K562 (cell line): ENCODE results near the gene PRAME. TPM values are rescaled to one million over a fixed set of nuclear protein-coding genes. Genes with fewer than 3 reads are reported as not detected.
A peak's percentile ranks its signal among the peaks of the same experiment; 100 is the strongest.

Experiments used
- FOXA3 ChIP-seq, 2 experiments: fragments of 450-650 bp in 1 of 2; sonication (generic) in 1 of 2; formaldehyde crosslinking; IDR thresholded peaks in 1 of 2; conservative IDR thresholded peaks in 1 of 2; 2 replicates each; pipeline versions ENCODE4 v1.4.0 to v1.8.0; 2020 to 2022; ENCODE audit warnings: mild to moderate bottlenecking in 2 of 2, missing genetic modification reagents in 1 of 2
- SPI1 ChIP-seq: IDR thresholded peaks from 2 replicates; pipeline ENCODE4 v1.6.1; 2011; ENCODE audit warnings: low read depth, low read length, control low read depth, borderline replicate concordance
- ZNF184 ChIP-seq: sonication (generic); formaldehyde crosslinking; IDR thresholded peaks from 2 replicates; pipeline ENCODE4 v1.5.0; 2020; ENCODE audit warnings: missing genetic modification reagents
- polyA plus RNA-seq, 8 experiments: library from polyadenylated mRNA; depleted of rRNA in 4 of 8; stranded (reverse) in 5 of 8; unstranded in 3 of 8; fragments of >200 nt; fragmentation: Nextera tagmentation in 2 of 8; fragmentation: Illumina TruSeq in 1 of 8; extraction: Ambion mirVana in 2 of 8; extraction: Trizol in 1 of 8; gene quantifications; 2 replicates each; pipeline versions ENCODE4 v1.2.1 to v1.2.3, GENCODE V29; 2011 to 2014; ENCODE audit warnings: inconsistent platforms in 1 of 8, missing spikeins in 1 of 8
- total RNA-seq, 7 experiments: library from RNA; depleted of rRNA in 6 of 7; stranded (reverse); fragments of >200 nt in 6 of 7; fragmentation: Illumina TruSeq in 2 of 7; extraction: Trizol in 2 of 7; gene quantifications; 2 replicates each; pipeline versions ENCODE4 v1.2.1 to v1.2.3, GENCODE V29; 2011 to 2021; ENCODE audit warnings: low replicate concordance in 1 of 7
- TF ChIP-seq, protein P1 (sequence below): sonication (generic); formaldehyde crosslinking; IDR thresholded peaks from 2 replicates; pipeline ENCODE4 v1.8.0; 2022; ENCODE audit warnings: mild to moderate bottlenecking, missing genetic modification reagents
- TF ChIP-seq, protein P2 (sequence below), 2 experiments: fragments of 450-650 bp in 1 of 2; sonication (generic) in 1 of 2; formaldehyde crosslinking in 1 of 2; IDR thresholded peaks; 2 replicates each; pipeline versions ENCODE4 v1.7.1 to v1.9.0; 2016 to 2022; ENCODE audit warnings: inconsistent platforms in 1 of 2, mild to moderate bottlenecking in 1 of 2, missing genetic modification reagents in 1 of 2
- TF ChIP-seq, protein P3 (sequence below): sonication (generic); formaldehyde crosslinking; IDR thresholded peaks from 2 replicates; pipeline ENCODE4 v1.8.1; 2023; ENCODE audit warnings: mild to moderate bottlenecking, missing genetic modification reagents
- TF ChIP-seq, protein P4 (sequence below): fragments of 450-650 bp; IDR thresholded peaks from 2 replicates; pipeline ENCODE4 v1.6.1; 2016; ENCODE audit warnings: borderline replicate concordance
- TF ChIP-seq, protein P5 (sequence below): IDR thresholded peaks from 3 replicates; pipeline ENCODE4 v1.6.1; 2011; ENCODE audit warnings: borderline replicate concordance, mild to moderate bottlenecking; ENCODE audit not compliant: insufficient read length, insufficient read depth

Gene PRAME
- total and polyA plus RNA-seq, 9 of the 15 experiments (the other 6 are each of a cell fraction or from before 2014, with no cell fraction given), result 662 to 2,141 (median 1,142) TPM

DNA sequence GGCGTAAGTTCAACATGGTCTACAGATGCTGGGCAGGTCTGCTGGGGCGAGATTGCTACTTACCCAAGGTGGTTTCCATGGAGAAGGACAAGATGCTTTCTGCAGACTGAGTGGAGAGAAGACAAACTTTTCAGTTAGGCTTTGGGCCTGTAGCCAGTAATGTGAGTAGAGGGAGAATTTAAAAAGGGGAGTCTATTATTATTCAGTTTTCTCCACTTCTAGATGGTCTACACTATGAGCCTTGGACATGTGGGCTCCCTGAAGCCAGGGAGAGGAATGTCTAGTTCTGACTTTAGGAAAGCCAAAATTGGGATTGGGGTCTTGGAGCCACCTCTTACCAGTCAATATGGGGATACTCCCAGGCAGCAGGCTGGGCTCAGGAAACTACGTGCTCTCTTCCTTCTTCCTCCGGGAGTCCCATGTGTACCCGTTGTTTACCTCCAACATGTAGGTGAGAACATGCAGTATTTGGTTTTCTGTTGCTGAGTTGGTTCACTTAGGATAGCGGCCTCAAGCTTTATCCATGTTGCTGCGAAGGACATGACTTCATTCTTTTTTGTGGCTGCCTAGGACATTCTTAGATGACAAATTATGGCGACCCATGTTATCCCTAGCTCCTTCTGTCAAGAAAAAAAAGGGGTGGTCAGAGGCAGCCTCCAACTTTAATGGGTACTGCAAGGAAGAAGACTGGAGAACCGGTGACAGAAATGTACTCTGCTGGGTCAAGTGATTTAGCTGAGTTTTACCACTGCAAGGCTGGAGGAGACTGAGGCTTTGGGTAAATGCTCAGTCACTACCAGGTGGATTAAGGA is 24.3 kb downstream of the PRAME start (continued):
- TF ChIP-seq, protein P1, sequence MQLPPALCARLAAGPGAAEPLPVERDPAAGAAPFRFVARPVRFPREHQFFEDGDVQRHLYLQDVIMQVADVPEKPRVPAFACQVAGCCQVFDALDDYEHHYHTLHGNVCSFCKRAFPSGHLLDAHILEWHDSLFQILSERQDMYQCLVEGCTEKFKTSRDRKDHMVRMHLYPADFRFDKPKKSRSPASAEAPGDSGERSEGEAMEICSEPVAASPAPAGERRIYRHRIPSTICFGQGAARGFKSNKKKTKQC (CRISPR knock-in tag), result 0 out of 2 replicates have a peak, but pooled peaks have one; percentile 38
- TF ChIP-seq SPI1, result no peak
- TF ChIP-seq, protein P2, sequence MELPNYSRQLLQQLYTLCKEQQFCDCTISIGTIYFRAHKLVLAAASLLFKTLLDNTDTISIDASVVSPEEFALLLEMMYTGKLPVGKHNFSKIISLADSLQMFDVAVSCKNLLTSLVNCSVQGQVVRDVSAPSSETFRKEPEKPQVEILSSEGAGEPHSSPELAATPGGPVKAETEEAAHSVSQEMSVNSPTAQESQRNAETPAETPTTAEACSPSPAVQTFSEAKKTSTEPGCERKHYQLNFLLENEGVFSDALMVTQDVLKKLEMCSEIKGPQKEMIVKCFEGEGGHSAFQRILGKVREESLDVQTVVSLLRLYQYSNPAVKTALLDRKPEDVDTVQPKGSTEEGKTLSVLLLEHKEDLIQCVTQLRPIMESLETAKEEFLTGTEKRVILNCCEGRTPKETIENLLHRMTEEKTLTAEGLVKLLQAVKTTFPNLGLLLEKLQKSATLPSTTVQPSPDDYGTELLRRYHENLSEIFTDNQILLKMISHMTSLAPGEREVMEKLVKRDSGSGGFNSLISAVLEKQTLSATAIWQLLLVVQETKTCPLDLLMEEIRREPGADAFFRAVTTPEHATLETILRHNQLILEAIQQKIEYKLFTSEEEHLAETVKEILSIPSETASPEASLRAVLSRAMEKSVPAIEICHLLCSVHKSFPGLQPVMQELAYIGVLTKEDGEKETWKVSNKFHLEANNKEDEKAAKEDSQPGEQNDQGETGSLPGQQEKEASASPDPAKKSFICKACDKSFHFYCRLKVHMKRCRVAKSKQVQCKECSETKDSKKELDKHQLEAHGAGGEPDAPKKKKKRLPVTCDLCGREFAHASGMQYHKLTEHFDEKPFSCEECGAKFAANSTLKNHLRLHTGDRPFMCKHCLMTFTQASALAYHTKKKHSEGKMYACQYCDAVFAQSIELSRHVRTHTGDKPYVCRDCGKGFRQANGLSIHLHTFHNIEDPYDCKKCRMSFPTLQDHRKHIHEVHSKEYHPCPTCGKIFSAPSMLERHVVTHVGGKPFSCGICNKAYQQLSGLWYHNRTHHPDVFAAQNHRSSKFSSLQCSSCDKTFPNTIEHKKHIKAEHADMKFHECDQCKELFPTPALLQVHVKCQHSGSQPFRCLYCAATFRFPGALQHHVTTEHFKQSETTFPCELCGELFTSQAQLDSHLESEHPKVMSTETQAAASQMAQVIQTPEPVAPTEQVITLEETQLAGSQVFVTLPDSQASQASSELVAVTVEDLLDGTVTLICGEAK (IDR thresholded peaks at IDR 0.05), result no peak
- TF ChIP-seq, protein P2 (CRISPR knock-in tag; IDR thresholded peaks at IDR 0.05), result 0 out of 2 replicates have a peak, but pooled peaks have one; percentile 33
- TF ChIP-seq, protein P3, sequence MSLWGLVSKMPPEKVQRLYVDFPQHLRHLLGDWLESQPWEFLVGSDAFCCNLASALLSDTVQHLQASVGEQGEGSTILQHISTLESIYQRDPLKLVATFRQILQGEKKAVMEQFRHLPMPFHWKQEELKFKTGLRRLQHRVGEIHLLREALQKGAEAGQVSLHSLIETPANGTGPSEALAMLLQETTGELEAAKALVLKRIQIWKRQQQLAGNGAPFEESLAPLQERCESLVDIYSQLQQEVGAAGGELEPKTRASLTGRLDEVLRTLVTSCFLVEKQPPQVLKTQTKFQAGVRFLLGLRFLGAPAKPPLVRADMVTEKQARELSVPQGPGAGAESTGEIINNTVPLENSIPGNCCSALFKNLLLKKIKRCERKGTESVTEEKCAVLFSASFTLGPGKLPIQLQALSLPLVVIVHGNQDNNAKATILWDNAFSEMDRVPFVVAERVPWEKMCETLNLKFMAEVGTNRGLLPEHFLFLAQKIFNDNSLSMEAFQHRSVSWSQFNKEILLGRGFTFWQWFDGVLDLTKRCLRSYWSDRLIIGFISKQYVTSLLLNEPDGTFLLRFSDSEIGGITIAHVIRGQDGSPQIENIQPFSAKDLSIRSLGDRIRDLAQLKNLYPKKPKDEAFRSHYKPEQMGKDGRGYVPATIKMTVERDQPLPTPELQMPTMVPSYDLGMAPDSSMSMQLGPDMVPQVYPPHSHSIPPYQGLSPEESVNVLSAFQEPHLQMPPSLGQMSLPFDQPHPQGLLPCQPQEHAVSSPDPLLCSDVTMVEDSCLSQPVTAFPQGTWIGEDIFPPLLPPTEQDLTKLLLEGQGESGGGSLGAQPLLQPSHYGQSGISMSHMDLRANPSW (CRISPR knock-in tag), result peak; percentile 29; the same call in 1 of the 2 replicates
- TF ChIP-seq, protein P4, sequence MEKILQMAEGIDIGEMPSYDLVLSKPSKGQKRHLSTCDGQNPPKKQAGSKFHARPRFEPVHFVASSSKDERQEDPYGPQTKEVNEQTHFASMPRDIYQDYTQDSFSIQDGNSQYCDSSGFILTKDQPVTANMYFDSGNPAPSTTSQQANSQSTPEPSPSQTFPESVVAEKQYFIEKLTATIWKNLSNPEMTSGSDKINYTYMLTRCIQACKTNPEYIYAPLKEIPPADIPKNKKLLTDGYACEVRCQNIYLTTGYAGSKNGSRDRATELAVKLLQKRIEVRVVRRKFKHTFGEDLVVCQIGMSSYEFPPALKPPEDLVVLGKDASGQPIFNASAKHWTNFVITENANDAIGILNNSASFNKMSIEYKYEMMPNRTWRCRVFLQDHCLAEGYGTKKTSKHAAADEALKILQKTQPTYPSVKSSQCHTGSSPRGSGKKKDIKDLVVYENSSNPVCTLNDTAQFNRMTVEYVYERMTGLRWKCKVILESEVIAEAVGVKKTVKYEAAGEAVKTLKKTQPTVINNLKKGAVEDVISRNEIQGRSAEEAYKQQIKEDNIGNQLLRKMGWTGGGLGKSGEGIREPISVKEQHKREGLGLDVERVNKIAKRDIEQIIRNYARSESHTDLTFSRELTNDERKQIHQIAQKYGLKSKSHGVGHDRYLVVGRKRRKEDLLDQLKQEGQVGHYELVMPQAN, result no peak
- TF ChIP-seq FOXA3 (CRISPR knock-in tag; conservative IDR thresholded peaks at IDR 0.05 in 1 of 2, IDR thresholded peaks at IDR 0.05 in 1 of 2), result peak in 1 of 2 experiments; percentile 53; a peak in 2 of 4 replicates
- TF ChIP-seq ZNF184 (CRISPR knock-in tag), result peak; percentile 73; the same call in 1 of the 2 replicates
- TF ChIP-seq, protein P5, sequence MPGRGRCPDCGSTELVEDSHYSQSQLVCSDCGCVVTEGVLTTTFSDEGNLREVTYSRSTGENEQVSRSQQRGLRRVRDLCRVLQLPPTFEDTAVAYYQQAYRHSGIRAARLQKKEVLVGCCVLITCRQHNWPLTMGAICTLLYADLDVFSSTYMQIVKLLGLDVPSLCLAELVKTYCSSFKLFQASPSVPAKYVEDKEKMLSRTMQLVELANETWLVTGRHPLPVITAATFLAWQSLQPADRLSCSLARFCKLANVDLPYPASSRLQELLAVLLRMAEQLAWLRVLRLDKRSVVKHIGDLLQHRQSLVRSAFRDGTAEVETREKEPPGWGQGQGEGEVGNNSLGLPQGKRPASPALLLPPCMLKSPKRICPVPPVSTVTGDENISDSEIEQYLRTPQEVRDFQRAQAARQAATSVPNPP, result no peak
